GM23338 (cell line): ENCODE measurements around the gene BCAP31. TPM values are rescaled to one million over a fixed set of nuclear protein-coding genes. Genes with fewer than 3 reads are reported as not detected.

Source experiments
- ATAC-seq: fragments of 200-7000 bp; cut with Tn5 transposase; 3 replicates; pipeline ENCODE4 v1.9.1; 2020
- DNase-seq: peaks from one replicate; pipeline ENCODE4 v3.0.0-alpha.2; 2015; ENCODE audit warnings: low spot score
- H2AFZ ChIP-seq: fragments of 200-600 bp; sonication (generic); 2 replicates; pipeline ENCODE4 v1.8.0; 2016; ENCODE audit warnings: antibody characterized with exemption, mild to moderate bottlenecking, moderate library complexity
- H3F3A ChIP-seq: fragments of 200-600 bp; sonication (generic); replicated peaks from 2 replicates; pipeline ENCODE4 v1.8.0; 2017; ENCODE audit warnings: antibody characterized with exemption, mixed run types, low read depth
- H3K27ac ChIP-seq: fragments of 200-600 bp; sonication (generic); 2 replicates; pipeline ENCODE4 v1.6.1; 2016; ENCODE audit warnings: low read depth
- H3K27me3 ChIP-seq: fragments of 200-600 bp; sonication (generic); 2 replicates; pipeline ENCODE4 v1.8.0; 2016; ENCODE audit warnings: mild to moderate bottlenecking, mixed run types, moderate library complexity; ENCODE audit not compliant: insufficient read depth
- H3K36me3 ChIP-seq: fragments of 200-600 bp; sonication (generic); 2 replicates; pipeline ENCODE4 v1.8.0; 2016; ENCODE audit warnings: mild to moderate bottlenecking; ENCODE audit not compliant: insufficient read depth
- H3K4me1 ChIP-seq: fragments of 200-600 bp; sonication (generic); 2 replicates; pipeline ENCODE4 v1.8.0; 2016; ENCODE audit warnings: mild to moderate bottlenecking, moderate library complexity; ENCODE audit not compliant: insufficient read depth
- H3K4me2 ChIP-seq: fragments of 200-600 bp; sonication (generic); 2 replicates; pipeline ENCODE4 v1.7.1; 2017; ENCODE audit warnings: mixed run types
- H3K4me3 ChIP-seq: fragments of 200-600 bp; sonication (generic); 2 replicates; pipeline ENCODE4 v1.6.1; 2016; ENCODE audit warnings: mixed run types
- H3K79me2 ChIP-seq: fragments of 200-600 bp; sonication (generic); replicated peaks from 2 replicates; pipeline ENCODE4 v1.8.0; 2017; ENCODE audit warnings: mild to moderate bottlenecking; ENCODE audit not compliant: insufficient read depth
- H3K9me2 ChIP-seq: fragments of 200-600 bp; sonication (generic); 2 replicates; pipeline ENCODE4 v1.8.0; 2017; ENCODE audit not compliant: insufficient read depth
- H4K20me1 ChIP-seq: fragments of 200-600 bp; sonication (generic); replicated peaks from 2 replicates; pipeline ENCODE4 v1.8.0; 2017; ENCODE audit warnings: mild to moderate bottlenecking; ENCODE audit not compliant: insufficient read depth
- H3K27ac Mint-ChIP-seq: 2 replicates; pipeline ENCODE4 v1.8.0; 2020; ENCODE audit warnings: inconsistent platforms, mild to moderate bottlenecking, moderate library complexity, mixed read lengths
- H3K27me3 Mint-ChIP-seq: 3 replicates; pipeline ENCODE4 v1.8.0; 2022; ENCODE audit warnings: low read depth, mild to moderate bottlenecking, moderate library complexity, mixed read lengths, inconsistent platforms; ENCODE audit not compliant: insufficient read depth, poor library complexity
- H3K36me3 Mint-ChIP-seq: 3 replicates; pipeline ENCODE4 v1.8.0; 2021; ENCODE audit warnings: low read depth, mild to moderate bottlenecking, inconsistent platforms, moderate library complexity, mixed read lengths
- H3K4me1 Mint-ChIP-seq: 3 replicates; pipeline ENCODE4 v1.8.0; 2020; ENCODE audit warnings: mild to moderate bottlenecking, inconsistent platforms, mixed read lengths
- H3K4me3 Mint-ChIP-seq: 3 replicates; pipeline ENCODE4 v1.8.0; 2021; ENCODE audit warnings: moderate library complexity, mild to moderate bottlenecking, inconsistent platforms, mixed read lengths
- H3K9me3 Mint-ChIP-seq: 3 replicates; pipeline ENCODE4 v1.8.0; 2020; ENCODE audit warnings: moderate library complexity, mild to moderate bottlenecking, inconsistent platforms, mixed read lengths
- CREB1 ChIP-seq: fragments of 250-450 bp; sonication (Bioruptor Pico); IDR thresholded peaks from 2 replicates; pipeline ENCODE4 v1.5.0; 2020; ENCODE audit warnings: low read depth, mild to moderate bottlenecking, moderate library complexity
- CTCF ChIP-seq, 2 experiments: fragments of 200-600 bp in 1 of 2; sonication (generic) in 1 of 2; conservative IDR thresholded peaks; 2 replicates each; pipeline versions ENCODE4 v1.5.1 to v1.6.1; 2016 to 2017; ENCODE audit warnings: antibody characterized with exemption in 2 of 2, low read depth in 2 of 2, mild to moderate bottlenecking in 2 of 2, moderate library complexity in 1 of 2
- EZH2 ChIP-seq: fragments of 200-600 bp; sonication (generic); IDR thresholded peaks from one replicate; pipeline ENCODE4 v1.8.0; 2017; ENCODE audit warnings: antibody characterized with exemption, mild to moderate bottlenecking, low read depth; ENCODE audit not compliant: unreplicated experiment
- POLR2AphosphoS5 ChIP-seq: IDR thresholded peaks from 2 replicates; pipeline ENCODE4 v1.6.1; 2016; ENCODE audit warnings: antibody characterized with exemption, low read depth
- ZNF114 ChIP-seq: fragments of 250-450 bp; sonication (Bioruptor Pico); IDR thresholded peaks from 2 replicates; pipeline ENCODE4 v1.5.0; 2020; ENCODE audit warnings: mild to moderate bottlenecking, moderate library complexity
- ZNF331 ChIP-seq: fragments of 250-450 bp; sonication (Bioruptor Pico); IDR thresholded peaks from 2 replicates; pipeline ENCODE4 v1.5.0; 2020; ENCODE audit warnings: low read depth, mild to moderate bottlenecking, moderate library complexity
- polyA plus RNA-seq: library from polyadenylated mRNA; unstranded; fragments of >200 nt; fragmentation: Nextera tagmentation; extraction: Ambion mirVana; gene quantifications from 2 replicates; pipeline ENCODE4 v1.2.1, GENCODE V29; 2016
- total RNA-seq: library from RNA; depleted of rRNA; stranded (reverse); fragments of >200 nt; shearing (Covaris generic); gene quantifications from 2 replicates; pipeline ENCODE4 v1.2.3, GENCODE V29; 2014
- TF ChIP-seq, protein P1 (sequence below): fragments of 250-450 bp; sonication (Bioruptor Pico); IDR thresholded peaks from 2 replicates; pipeline ENCODE4 v1.5.0; 2020; ENCODE audit warnings: mild to moderate bottlenecking, moderate library complexity
- TF ChIP-seq, protein P2 (sequence below): IDR thresholded peaks from one replicate; pipeline ENCODE4 v1.6.1; 2018; ENCODE audit warnings: antibody characterized with exemption; ENCODE audit not compliant: unreplicated experiment

BCAP31 gene
- total and polyA plus RNA-seq, 2 experiments from 2014 or later = 85.0 to 145 TPM

DNA sequence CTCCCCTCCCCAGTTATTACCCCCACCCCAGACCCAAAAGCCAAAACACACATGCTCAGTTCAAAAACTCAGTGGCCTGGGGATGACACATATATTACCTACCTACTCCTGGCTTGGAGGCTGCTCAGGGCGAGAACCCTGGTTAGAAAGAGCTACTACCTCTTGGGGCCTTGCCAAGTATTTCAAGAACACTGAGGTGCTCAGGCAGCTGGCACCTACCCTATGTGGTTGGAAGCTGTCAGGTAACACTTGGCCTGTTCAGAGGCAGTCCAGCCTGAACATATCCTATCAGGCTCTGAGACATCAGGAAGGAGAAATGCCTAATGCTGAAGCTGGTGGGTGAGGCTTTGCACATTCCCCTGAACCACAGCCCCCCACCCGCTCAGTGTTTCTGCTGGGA, 4.9 kb downstream of the BCAP31 start:
- ATAC-seq = no peak
- Mint-ChIP-seq H3K4me1 (peaks cover 4% of the 10 kb centered on the region; the same call in 1 of the 3 replicates), H3K27me3 (no peaks in the 10 kb centered on the region), H3K9me3 (no peaks in the 10 kb centered on the region), H3K36me3 (peaks cover 55% of the 10 kb centered on the region), H3K27ac (no peak overlapping the region), H3K4me3 (no peak overlapping the region)
- Histone ChIP-seq H3K4me3 (no peak overlapping the region), H3K36me3 (no peaks in the 10 kb centered on the region), H4K20me1 (0 out of 2 replicates have a peak, but pooled peaks cover 13% of the 10 kb centered on the region), H3K4me2 (no peak overlapping the region), H3K27me3 (no peaks in the 10 kb centered on the region), H3F3A (no peaks in the 10 kb centered on the region), H3K9me2 (no peaks in the 10 kb centered on the region), H2AFZ (no peak overlapping the region), H3K4me1 (peaks cover 7% of the 10 kb centered on the region; the same call in 1 of the 2 replicates), H3K79me2 (peaks cover 29% of the 10 kb centered on the region), H3K27ac (no peak overlapping the region)
- DNase-seq = no peak
- TF ChIP-seq EZH2 = no peak
- TF ChIP-seq, protein P1, sequence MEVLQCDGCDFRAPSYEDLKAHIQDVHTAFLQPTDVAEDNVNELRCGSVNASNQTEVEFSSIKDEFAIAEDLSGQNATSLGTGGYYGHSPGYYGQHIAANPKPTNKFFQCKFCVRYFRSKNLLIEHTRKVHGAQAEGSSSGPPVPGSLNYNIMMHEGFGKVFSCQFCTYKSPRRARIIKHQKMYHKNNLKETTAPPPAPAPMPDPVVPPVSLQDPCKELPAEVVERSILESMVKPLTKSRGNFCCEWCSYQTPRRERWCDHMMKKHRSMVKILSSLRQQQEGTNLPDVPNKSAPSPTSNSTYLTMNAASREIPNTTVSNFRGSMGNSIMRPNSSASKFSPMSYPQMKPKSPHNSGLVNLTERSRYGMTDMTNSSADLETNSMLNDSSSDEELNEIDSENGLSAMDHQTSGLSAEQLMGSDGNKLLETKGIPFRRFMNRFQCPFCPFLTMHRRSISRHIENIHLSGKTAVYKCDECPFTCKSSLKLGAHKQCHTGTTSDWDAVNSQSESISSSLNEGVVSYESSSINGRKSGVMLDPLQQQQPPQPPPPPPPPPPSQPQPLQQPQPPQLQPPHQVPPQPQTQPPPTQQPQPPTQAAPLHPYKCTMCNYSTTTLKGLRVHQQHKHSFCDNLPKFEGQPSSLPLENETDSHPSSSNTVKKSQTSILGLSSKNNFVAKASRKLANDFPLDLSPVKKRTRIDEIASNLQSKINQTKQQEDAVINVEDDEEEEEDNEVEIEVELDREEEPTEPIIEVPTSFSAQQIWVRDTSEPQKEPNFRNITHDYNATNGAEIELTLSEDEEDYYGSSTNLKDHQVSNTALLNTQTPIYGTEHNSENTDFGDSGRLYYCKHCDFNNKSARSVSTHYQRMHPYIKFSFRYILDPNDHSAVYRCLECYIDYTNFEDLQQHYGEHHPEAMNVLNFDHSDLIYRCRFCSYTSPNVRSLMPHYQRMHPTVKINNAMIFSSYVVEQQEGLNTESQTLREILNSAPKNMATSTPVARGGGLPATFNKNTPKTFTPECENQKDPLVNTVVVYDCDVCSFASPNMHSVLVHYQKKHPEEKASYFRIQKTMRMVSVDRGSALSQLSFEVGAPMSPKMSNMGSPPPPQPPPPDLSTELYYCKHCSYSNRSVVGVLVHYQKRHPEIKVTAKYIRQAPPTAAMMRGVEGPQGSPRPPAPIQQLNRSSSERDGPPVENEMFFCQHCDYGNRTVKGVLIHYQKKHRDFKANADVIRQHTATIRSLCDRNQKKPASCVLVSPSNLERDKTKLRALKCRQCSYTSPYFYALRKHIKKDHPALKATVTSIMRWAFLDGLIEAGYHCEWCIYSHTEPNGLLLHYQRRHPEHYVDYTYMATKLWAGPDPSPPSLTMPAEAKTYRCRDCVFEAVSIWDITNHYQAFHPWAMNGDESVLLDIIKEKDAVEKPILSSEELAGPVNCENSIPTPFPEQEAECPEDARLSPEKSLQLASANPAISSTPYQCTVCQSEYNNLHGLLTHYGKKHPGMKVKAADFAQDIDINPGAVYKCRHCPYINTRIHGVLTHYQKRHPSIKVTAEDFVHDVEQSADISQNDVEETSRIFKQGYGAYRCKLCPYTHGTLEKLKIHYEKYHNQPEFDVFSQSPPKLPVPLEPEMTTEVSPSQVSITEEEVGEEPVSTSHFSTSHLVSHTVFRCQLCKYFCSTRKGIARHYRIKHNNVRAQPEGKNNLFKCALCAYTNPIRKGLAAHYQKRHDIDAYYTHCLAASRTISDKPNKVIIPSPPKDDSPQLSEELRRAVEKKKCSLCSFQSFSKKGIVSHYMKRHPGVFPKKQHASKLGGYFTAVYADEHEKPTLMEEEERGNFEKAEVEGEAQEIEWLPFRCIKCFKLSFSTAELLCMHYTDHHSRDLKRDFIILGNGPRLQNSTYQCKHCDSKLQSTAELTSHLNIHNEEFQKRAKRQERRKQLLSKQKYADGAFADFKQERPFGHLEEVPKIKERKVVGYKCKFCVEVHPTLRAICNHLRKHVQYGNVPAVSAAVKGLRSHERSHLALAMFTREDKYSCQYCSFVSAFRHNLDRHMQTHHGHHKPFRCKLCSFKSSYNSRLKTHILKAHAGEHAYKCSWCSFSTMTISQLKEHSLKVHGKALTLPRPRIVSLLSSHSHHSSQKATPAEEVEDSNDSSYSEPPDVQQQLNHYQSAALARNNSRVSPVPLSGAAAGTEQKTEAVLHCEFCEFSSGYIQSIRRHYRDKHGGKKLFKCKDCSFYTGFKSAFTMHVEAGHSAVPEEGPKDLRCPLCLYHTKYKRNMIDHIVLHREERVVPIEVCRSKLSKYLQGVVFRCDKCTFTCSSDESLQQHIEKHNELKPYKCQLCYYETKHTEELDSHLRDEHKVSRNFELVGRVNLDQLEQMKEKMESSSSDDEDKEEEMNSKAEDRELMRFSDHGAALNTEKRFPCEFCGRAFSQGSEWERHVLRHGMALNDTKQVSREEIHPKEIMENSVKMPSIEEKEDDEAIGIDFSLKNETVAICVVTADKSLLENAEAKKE (CRISPR knock-in tag) = no peak
- TF ChIP-seq ZNF331 (CRISPR knock-in tag) = no peak
- TF ChIP-seq, protein P2, sequence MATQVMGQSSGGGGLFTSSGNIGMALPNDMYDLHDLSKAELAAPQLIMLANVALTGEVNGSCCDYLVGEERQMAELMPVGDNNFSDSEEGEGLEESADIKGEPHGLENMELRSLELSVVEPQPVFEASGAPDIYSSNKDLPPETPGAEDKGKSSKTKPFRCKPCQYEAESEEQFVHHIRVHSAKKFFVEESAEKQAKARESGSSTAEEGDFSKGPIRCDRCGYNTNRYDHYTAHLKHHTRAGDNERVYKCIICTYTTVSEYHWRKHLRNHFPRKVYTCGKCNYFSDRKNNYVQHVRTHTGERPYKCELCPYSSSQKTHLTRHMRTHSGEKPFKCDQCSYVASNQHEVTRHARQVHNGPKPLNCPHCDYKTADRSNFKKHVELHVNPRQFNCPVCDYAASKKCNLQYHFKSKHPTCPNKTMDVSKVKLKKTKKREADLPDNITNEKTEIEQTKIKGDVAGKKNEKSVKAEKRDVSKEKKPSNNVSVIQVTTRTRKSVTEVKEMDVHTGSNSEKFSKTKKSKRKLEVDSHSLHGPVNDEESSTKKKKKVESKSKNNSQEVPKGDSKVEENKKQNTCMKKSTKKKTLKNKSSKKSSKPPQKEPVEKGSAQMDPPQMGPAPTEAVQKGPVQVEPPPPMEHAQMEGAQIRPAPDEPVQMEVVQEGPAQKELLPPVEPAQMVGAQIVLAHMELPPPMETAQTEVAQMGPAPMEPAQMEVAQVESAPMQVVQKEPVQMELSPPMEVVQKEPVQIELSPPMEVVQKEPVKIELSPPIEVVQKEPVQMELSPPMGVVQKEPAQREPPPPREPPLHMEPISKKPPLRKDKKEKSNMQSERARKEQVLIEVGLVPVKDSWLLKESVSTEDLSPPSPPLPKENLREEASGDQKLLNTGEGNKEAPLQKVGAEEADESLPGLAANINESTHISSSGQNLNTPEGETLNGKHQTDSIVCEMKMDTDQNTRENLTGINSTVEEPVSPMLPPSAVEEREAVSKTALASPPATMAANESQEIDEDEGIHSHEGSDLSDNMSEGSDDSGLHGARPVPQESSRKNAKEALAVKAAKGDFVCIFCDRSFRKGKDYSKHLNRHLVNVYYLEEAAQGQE = no peak
- TF ChIP-seq CTCF (conservative IDR thresholded peaks at IDR 0.05; ENCODE audit: low read depth in 2 of 2) = no peak
- TF ChIP-seq POLR2AphosphoS5 = no peak
- TF ChIP-seq ZNF114 (CRISPR knock-in tag) = no peak
- no peak for TF ChIP-seq CREB1
